ENCODE results near the gene FASN. TPM values are rescaled to one million over a fixed set of nuclear protein-coding genes. Genes with fewer than 3 reads are reported as not detected.

Gene FASN
- total RNA-seq, 2 experiments from 2014 or later = 302 to 305 TPM

- CTCF ChIA-PET = interaction anchor here (0.7 kb wide), 1 partner anchor 13 kb away, joined by 3 read pairs; no protein-coding TSS in a partner anchor
- POLR2A ChIA-PET = interaction anchor here (0.6 kb wide), 1 partner anchor 9 kb away, joined by 3 read pairs; no protein-coding TSS in a partner anchor
Observed at GRCh38 chr17:82092995-82093751, 4.9 kb downstream of the FASN start.

- CTCF ChIA-PET = interaction anchor here (0.7 kb wide), 1 partner anchor 13 kb away, joined by 3 read pairs; no protein-coding TSS in a partner anchor
Observed at GRCh38 chr17:82092628-82092994, 5.4 kb downstream of the FASN start.

GRCh38 chr17:82092094-82092586 is 5.9 kb downstream of the FASN start:
- ChIA-PET CTCF (no interaction called here), POLR2A (no interaction called here)

More at GRCh38 chr17:82092628-82092994, 5.4 kb downstream of the FASN start:
- POLR2A ChIA-PET = no interaction called here

- CTCF ChIA-PET = no interaction called here
- POLR2A ChIA-PET = no interaction called here
Observed at GRCh38 chr17:82091264-82092066, 6.6 kb downstream of the FASN start.

- ChIA-PET POLR2A (no interaction called here), CTCF (no interaction called here)
Observed at GRCh38 chr17:82090549-82091263, 7.3 kb downstream of the FASN start.

GRCh38 chr17:82089723-82090548 is 8.1 kb downstream of the FASN start:
- CTCF ChIA-PET = no interaction called here
- POLR2A ChIA-PET = interaction anchor here (0.8 to 0.9 kb wide), 2 partner anchors 24 to 52 kb away, joined by 3 read pairs; partner anchors contain the start of gene DCXR

- ChIA-PET POLR2A (interaction anchor here (0.8 to 0.9 kb wide), 2 partner anchors 23 to 52 kb away, joined by 3 read pairs; partner anchors contain the start of gene DCXR), CTCF (interaction anchor here (1.2 kb wide), 1 partner anchor 130 kb away, joined by 3 read pairs; no protein-coding TSS in a partner anchor)
Observed at GRCh38 chr17:82088838-82089722, 9.0 kb downstream of the FASN start.

GRCh38 chr17:82087961-82088837 is 9.8 kb downstream of the FASN start:
- CTCF ChIA-PET = interaction anchor here (1.2 kb wide), 2 partner anchors 58 to 129 kb away, joined by 3 to 4 read pairs; no protein-coding TSS in a partner anchor
- POLR2A ChIA-PET = no interaction called here

GRCh38 chr17:82086941-82087906 is 10.8 kb downstream of the FASN start:
- ChIA-PET POLR2A (interaction anchor here (0.6 to 0.7 kb wide), 2 partner anchors 116 to 157 kb away, joined by 3 read pairs; no protein-coding TSS in a partner anchor), CTCF (interaction anchor here (1.2 kb wide), 1 partner anchor 57 kb away, joined by 4 read pairs; no protein-coding TSS in a partner anchor)

GRCh38 chr17:82085931-82086764 is 11.9 kb downstream of the FASN start:
- ChIA-PET POLR2A (interaction anchor here (0.7 kb wide), 1 partner anchor 156 kb away, joined by 3 read pairs; no protein-coding TSS in a partner anchor), CTCF (no interaction called here)

GRCh38 chr17:82085031-82085861 is 12.8 kb downstream of the FASN start:
- POLR2A ChIA-PET = no interaction called here
- CTCF ChIA-PET = no interaction called here

- ChIA-PET POLR2A (no interaction called here), CTCF (no interaction called here)
Observed at GRCh38 chr17:82084373-82085030, 13.5 kb downstream of the FASN start.

Measured in activated CD8-positive, alpha-beta memory T cell treated with anti-CD3 and anti-CD28 coated beads for 36 hours (primary cell).